A549 (cell line): ENCODE results near the gene PLXNB2.

Experiments
- BHLHE40 ChIP-seq: IDR thresholded peaks from 2 replicates; pipeline ENCODE4 v1.6.1; 2012; ENCODE audit warnings: low read depth, low read length, inconsistent platforms
- TF ChIP-seq, protein P1 (sequence below): fragments of >200 bp; sonication (Bioruptor Twin); formaldehyde crosslinking; IDR thresholded peaks from 3 replicates; pipeline ENCODE4 v1.5.1; 2016
- TF ChIP-seq, protein P2 (sequence below): fragments of 450-650 bp; IDR thresholded peaks from 2 replicates; pipeline ENCODE4 v1.6.1; 2014; ENCODE audit warnings: antibody characterized with exemption

DNA sequence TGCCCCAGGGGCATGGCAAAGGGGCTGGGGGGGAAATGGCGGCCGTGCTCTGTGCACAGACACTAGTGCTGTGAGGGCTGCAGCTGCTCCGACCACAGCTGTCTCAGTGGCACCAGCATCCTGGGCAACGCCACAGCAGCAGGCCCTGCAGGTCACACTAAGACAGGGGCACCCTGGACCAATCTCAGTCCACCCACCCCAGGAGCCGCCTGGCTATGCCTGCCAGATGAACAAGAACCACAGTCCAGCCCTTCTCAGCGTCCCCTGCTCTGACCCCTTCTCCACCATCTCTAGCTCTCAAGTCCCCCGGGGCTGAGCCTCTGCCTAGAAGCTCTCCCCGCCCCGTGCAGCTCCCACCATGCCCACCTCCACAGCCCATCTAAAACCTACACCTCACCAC lies 79.1 kb downstream of the PLXNB2 start:
- TF ChIP-seq BHLHE40 = no peak
- TF ChIP-seq, protein P1, sequence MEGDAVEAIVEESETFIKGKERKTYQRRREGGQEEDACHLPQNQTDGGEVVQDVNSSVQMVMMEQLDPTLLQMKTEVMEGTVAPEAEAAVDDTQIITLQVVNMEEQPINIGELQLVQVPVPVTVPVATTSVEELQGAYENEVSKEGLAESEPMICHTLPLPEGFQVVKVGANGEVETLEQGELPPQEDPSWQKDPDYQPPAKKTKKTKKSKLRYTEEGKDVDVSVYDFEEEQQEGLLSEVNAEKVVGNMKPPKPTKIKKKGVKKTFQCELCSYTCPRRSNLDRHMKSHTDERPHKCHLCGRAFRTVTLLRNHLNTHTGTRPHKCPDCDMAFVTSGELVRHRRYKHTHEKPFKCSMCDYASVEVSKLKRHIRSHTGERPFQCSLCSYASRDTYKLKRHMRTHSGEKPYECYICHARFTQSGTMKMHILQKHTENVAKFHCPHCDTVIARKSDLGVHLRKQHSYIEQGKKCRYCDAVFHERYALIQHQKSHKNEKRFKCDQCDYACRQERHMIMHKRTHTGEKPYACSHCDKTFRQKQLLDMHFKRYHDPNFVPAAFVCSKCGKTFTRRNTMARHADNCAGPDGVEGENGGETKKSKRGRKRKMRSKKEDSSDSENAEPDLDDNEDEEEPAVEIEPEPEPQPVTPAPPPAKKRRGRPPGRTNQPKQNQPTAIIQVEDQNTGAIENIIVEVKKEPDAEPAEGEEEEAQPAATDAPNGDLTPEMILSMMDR = no peak
- TF ChIP-seq, protein P2, sequence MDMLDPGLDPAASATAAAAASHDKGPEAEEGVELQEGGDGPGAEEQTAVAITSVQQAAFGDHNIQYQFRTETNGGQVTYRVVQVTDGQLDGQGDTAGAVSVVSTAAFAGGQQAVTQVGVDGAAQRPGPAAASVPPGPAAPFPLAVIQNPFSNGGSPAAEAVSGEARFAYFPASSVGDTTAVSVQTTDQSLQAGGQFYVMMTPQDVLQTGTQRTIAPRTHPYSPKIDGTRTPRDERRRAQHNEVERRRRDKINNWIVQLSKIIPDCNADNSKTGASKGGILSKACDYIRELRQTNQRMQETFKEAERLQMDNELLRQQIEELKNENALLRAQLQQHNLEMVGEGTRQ = no peak
